A673 (cell line): Measurements from ENCODE around the gene GALR1. TPM values are rescaled to one million over a fixed set of nuclear protein-coding genes. Genes with fewer than 3 reads are reported as not detected.

ENCODE experiments used
- BruUV-seq: library from RNA; stranded (reverse); fragments of 400-500 nt; replicated peaks from 2 replicates; lab custom pipeline; 2021; lab: Mats Ljungman, UMichigan
- CTCF ChIA-PET: fragments of 300-600 bp; sonication (Branson Sonifier 250); formaldehyde crosslinking; loops from one replicate; lab custom pipeline; 2022; ENCODE audit warnings: antibody characterized with exemption; lab: Charles Lee
- POLR2A ChIA-PET: fragments of 300-600 bp; sonication (Branson Sonifier 250); formaldehyde crosslinking; loops from one replicate; lab custom pipeline; 2022; ENCODE audit warnings: antibody characterized with exemption; ENCODE audit not compliant: low non-redundant PET; lab: Charles Lee
- DNase-seq: peaks from one replicate; pipeline ENCODE4 v3.0.0-alpha.2; 2015; ENCODE audit warnings: low spot score
- H3K27ac ChIP-seq: fragments of 200-600 bp; sonication (generic); 2 replicates; pipeline ENCODE4 v1.5.1; 2016; ENCODE audit warnings: mixed run types, low read depth, mild to moderate bottlenecking, mixed read lengths, antibody characterized with exemption, low read length; ENCODE audit not compliant: poor library complexity, severe bottlenecking
- H3K27me3 ChIP-seq: fragments of 200-600 bp; sonication (generic); replicated peaks from 2 replicates; pipeline ENCODE4 v1.6.1; 2017; ENCODE audit warnings: mixed run types, low read depth, mild to moderate bottlenecking, mixed read lengths, antibody characterized with exemption, low read length; ENCODE audit not compliant: insufficient read depth, poor library complexity
- H3K36me3 ChIP-seq: fragments of 200-600 bp; sonication (generic); 2 replicates; pipeline ENCODE4 v1.6.1; 2016; ENCODE audit warnings: mixed run types, mild to moderate bottlenecking, mixed read lengths, antibody characterized with exemption, low read length; ENCODE audit not compliant: insufficient read depth, poor library complexity, severe bottlenecking
- H3K4me1 ChIP-seq: fragments of 200-600 bp; sonication (generic); 2 replicates; pipeline ENCODE4 v1.6.1; 2017; ENCODE audit warnings: mixed run types, mild to moderate bottlenecking, mixed read lengths, antibody characterized with exemption, low read length; ENCODE audit not compliant: insufficient read depth, poor library complexity, severe bottlenecking
- H3K4me3 ChIP-seq: fragments of 200-600 bp; sonication (generic); 2 replicates; pipeline ENCODE4 v1.5.1; 2016; ENCODE audit warnings: low read depth, mixed run types, mild to moderate bottlenecking, mixed read lengths, low read length; ENCODE audit not compliant: poor library complexity, severe bottlenecking
- H3K9me3 ChIP-seq: fragments of 200-600 bp; sonication (generic); 2 replicates; pipeline ENCODE4 v1.6.1; 2016; ENCODE audit warnings: mixed run types, low read depth, mild to moderate bottlenecking, mixed read lengths, antibody characterized with exemption, low read length; ENCODE audit not compliant: poor library complexity, severe bottlenecking
- EZH2 ChIP-seq: fragments of 200-600 bp; sonication (generic); IDR thresholded peaks from 2 replicates; pipeline ENCODE4 v1.6.1; 2017; ENCODE audit warnings: borderline replicate concordance, low read depth, mild to moderate bottlenecking, mixed read lengths, antibody characterized with exemption, low read length; ENCODE audit not compliant: poor library complexity, severe bottlenecking
- intact Hi-C: fragments of 100-400 bp; cut with micrococcal nuclease; formaldehyde crosslinking; loops from one replicate; pipeline ENCODE4 v1.10.0; 2022; ENCODE audit not compliant: unreplicated experiment
- total RNA-seq: library from RNA; stranded (reverse); gene quantifications from 2 replicates; pipeline ENCODE4 v1.2.3, GENCODE V29; 2021
- TF ChIP-seq, protein P1 (sequence below): fragments of 300-800, 200-600 bp; sonication (generic); conservative IDR thresholded peaks from 2 replicates; pipeline ENCODE4 v1.5.1; 2017; ENCODE audit warnings: low read depth, mild to moderate bottlenecking, antibody characterized with exemption, low read length, moderate library complexity, mixed read lengths

The GALR1 gene
- total RNA-seq, 1 experiment from 2014 or later, result not detected

DNA sequence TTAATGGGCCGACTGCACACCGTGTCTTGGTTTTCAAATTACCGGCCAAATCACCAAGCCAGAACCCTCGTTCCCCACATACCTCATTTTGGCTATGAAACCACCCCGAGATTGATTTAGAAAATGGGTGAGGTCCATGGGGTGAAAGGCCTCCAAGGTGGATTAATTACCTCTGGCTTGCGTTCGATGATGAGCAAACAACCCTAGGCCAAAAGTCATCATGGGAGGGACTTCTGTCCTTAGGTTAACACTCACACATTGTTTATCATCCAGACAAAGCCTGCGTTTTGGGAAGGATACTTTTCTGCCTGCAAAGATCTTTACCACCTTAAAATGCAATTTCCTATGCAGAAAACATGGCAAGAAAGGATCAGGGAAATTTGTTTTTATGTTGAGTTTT is 48.5 kb downstream of the GALR1 start:
- TF ChIP-seq, protein P1, sequence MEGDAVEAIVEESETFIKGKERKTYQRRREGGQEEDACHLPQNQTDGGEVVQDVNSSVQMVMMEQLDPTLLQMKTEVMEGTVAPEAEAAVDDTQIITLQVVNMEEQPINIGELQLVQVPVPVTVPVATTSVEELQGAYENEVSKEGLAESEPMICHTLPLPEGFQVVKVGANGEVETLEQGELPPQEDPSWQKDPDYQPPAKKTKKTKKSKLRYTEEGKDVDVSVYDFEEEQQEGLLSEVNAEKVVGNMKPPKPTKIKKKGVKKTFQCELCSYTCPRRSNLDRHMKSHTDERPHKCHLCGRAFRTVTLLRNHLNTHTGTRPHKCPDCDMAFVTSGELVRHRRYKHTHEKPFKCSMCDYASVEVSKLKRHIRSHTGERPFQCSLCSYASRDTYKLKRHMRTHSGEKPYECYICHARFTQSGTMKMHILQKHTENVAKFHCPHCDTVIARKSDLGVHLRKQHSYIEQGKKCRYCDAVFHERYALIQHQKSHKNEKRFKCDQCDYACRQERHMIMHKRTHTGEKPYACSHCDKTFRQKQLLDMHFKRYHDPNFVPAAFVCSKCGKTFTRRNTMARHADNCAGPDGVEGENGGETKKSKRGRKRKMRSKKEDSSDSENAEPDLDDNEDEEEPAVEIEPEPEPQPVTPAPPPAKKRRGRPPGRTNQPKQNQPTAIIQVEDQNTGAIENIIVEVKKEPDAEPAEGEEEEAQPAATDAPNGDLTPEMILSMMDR, result no peak
- TF ChIP-seq EZH2, result no peak
- Histone ChIP-seq H3K27ac (no peak overlapping the region), H3K4me3 (no peak overlapping the region), H3K36me3 (no peaks in the 10 kb centered on the region), H3K9me3 (peaks cover 20% of the 10 kb centered on the region), H3K4me1 (no peaks in the 10 kb centered on the region), H3K27me3 (no peaks in the 10 kb centered on the region)
- POLR2A ChIA-PET, result interaction anchor here (0.6 kb wide), 1 partner anchor 101 kb away, joined by 3 read pairs; no protein-coding TSS in a partner anchor
- intact Hi-C loops, result no loop called here
- CTCF ChIA-PET, result no interaction called here
- BruUV-seq, result no TSS peak
- DNase-seq, result no peak

- H3K9me3 ChIP-seq, result peaks cover 22% of the 10 kb centered on the region
- H3K27ac ChIP-seq, result no peak overlapping the region
- no peak for DNase-seq
- no peaks in the 10 kb centered on the region for H3K27me3 ChIP-seq
- ChIA-PET POLR2A (no interaction called here), CTCF (no interaction called here)
- intact Hi-C loops, result no loop called here
- H3K36me3 ChIP-seq, result no peaks in the 10 kb centered on the region
- no peak overlapping the region for H3K4me3 ChIP-seq
- BruUV-seq, result no TSS peak
- no peak for TF ChIP-seq EZH2
- TF ChIP-seq, protein P1, result no peak
- H3K4me1 ChIP-seq, result no peaks in the 10 kb centered on the region
Observed at GRCh38 chr18:77299706-77300105, 50.1 kb downstream of the GALR1 start.

DNA sequence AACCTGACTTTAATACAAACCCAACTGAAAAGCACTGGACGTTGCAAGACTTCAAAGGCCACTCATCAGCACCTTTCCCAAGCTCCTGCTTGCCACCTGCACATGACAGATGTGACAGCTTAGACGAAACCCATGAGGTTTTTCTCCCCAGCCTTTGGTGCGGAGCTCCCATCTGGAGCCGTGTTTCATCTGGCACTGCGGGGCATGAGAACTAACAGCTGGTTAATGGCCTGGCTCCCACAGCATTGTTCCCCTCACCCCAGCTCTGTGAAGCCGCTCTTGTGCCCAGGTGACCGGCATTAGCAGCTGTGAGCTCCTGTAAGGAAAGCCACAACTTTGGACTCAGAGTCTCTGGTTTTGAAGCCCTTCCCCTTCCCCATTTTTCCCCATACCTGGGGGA is 50.9 kb downstream of the GALR1 start:
- no peak overlapping the region for H3K27ac ChIP-seq
- no TSS peak for BruUV-seq
- CTCF ChIA-PET, result no interaction called here
- H3K36me3 ChIP-seq, result no peaks in the 10 kb centered on the region
- no peaks in the 10 kb centered on the region for H3K27me3 ChIP-seq
- no peak for DNase-seq
- TF ChIP-seq, protein P1, result no peak
- no peak for TF ChIP-seq EZH2
- POLR2A ChIA-PET, result no interaction called here
- H3K4me3 ChIP-seq, result no peak overlapping the region
- peaks cover 25% of the 10 kb centered on the region for H3K9me3 ChIP-seq
- no peaks in the 10 kb centered on the region for H3K4me1 ChIP-seq
- intact Hi-C loops, result no loop called here
